Right lobe of liver (tissue), 4 donors: ENCODE data around the gene LCMT1.

Experiments used
- CTCF ChIP-seq, 4 donors: fragments of 200-600 bp in 3 of 4; fragments of 450-650 bp in 1 of 4; IDR thresholded peaks; one replicate each; pipeline versions ENCODE4 v1.5.1 to v1.8.0; 2016 to 2022; ENCODE audit warnings: antibody characterized with exemption in 4 of 4, mild to moderate bottlenecking in 2 of 4
- POLR2A ChIP-seq: fragments of 450-650 bp; IDR thresholded peaks from one replicate; pipeline ENCODE4 v1.6.1; 2017; ENCODE audit warnings: antibody characterized with exemption, mild to moderate bottlenecking
- donor health status: DM: no; HTN: no; CAD: no.
- donor health status: DM: no; HTN: no; CAD: no.
- donor health status: DM: no; HTN: yes; CAD: no.

- no peak for TF ChIP-seq CTCF (IDR thresholded peaks at IDR 0.05)
- no peak for TF ChIP-seq POLR2A
Observed at GRCh38 chr16:25108054-25108453, 3.5 kb upstream of the LCMT1 start.
